Choroid plexus epithelial cell (primary cell): ENCODE measurements around the gene ARIH1.

ENCODE experiments used
- DNase-seq: peaks from one replicate; pipeline ENCODE4 v3.0.0-alpha.2; 2010; ENCODE audit warnings: low read depth
- H3K4me3 ChIP-seq: 2 replicates; pipeline ENCODE4 v1.5.1; 2011; ENCODE audit warnings: low read depth, mild to moderate bottlenecking, control low read depth, low read length, moderate library complexity
- TF ChIP-seq, protein P1 (sequence below): conservative IDR thresholded peaks from 2 replicates; pipeline ENCODE4 v1.5.1; 2011; ENCODE audit warnings: low read depth, mild to moderate bottlenecking, control low read depth, inconsistent platforms, low read length, moderate library complexity

The ARIH1 gene

DNA sequence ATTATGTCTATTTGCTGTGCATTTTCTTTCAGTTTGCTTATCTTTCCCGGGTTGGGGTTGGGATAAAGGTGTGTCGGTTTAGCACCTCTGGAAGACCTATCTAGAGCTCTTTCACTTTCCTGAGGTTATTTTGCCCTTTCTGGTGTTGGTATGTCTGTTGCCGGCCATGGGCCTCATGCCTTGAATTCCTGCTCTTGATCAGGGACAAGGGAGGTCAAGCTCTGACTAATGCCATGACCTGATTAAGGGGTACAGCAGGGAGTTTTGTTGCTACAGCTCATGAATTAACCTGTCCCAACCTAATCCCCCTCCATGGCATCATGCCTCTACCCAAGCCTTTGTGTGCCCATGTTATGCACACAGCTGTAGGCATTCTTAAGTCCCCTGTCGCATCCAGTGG lies 109.9 kb downstream of the ARIH1 start:
- TF ChIP-seq, protein P1, sequence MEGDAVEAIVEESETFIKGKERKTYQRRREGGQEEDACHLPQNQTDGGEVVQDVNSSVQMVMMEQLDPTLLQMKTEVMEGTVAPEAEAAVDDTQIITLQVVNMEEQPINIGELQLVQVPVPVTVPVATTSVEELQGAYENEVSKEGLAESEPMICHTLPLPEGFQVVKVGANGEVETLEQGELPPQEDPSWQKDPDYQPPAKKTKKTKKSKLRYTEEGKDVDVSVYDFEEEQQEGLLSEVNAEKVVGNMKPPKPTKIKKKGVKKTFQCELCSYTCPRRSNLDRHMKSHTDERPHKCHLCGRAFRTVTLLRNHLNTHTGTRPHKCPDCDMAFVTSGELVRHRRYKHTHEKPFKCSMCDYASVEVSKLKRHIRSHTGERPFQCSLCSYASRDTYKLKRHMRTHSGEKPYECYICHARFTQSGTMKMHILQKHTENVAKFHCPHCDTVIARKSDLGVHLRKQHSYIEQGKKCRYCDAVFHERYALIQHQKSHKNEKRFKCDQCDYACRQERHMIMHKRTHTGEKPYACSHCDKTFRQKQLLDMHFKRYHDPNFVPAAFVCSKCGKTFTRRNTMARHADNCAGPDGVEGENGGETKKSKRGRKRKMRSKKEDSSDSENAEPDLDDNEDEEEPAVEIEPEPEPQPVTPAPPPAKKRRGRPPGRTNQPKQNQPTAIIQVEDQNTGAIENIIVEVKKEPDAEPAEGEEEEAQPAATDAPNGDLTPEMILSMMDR: no peak
- H3K4me3 ChIP-seq: no peak overlapping the region
- DNase-seq: peak; percentile 58

DNA sequence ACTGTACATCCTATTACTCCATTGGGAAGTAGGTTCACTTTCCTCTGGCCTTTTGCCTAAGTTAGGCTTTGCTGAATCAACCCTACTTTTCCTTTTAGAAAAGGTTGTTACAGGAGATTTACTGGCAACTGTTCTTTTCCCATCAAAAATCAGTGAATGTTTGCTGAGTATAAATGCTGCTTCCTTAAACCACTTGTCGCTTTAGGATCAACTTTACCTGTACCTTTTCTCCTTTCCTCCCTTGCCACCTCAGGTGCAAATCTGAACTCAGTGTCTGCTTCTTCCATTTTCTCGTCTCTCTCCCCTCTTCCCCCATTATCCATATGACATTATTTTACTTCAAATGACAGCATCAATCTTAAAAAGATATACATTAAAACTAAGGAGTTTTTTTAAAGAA lies 110.9 kb downstream of the ARIH1 start:
- TF ChIP-seq, protein P1: no peak
- H3K4me3 ChIP-seq: no peak overlapping the region
- no peak for DNase-seq

DNA sequence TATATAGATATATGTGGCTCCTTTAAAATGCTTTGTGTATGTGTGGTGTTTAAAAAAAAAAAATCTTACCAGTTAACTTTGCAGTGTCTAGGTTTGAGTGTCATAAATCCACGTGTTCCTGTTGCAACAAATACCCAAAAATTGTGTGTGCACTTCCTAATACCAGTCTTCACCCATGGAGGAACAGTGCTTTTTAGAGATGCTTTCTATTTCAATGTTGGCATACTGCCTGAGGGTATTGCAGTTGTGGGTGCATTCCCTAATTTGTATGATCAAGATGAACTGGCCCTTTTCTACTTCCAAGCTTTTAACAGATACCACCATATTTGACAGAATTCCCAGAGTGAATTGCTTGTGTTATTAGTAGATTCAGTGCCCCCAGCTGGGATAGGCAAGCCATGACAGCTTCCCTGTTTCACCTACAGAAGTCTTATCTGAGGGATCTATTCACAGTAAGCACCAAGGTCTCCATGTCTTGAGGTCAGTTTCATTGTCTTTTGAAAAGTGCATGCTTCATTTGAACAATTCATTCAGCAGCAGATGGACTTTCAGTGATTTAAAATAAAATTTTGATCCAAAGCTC lies 111.4 kb downstream of the ARIH1 start:
- DNase-seq: peak; percentile 73
- TF ChIP-seq, protein P1: peak; percentile 65
- no peak overlapping the region for H3K4me3 ChIP-seq

DNA sequence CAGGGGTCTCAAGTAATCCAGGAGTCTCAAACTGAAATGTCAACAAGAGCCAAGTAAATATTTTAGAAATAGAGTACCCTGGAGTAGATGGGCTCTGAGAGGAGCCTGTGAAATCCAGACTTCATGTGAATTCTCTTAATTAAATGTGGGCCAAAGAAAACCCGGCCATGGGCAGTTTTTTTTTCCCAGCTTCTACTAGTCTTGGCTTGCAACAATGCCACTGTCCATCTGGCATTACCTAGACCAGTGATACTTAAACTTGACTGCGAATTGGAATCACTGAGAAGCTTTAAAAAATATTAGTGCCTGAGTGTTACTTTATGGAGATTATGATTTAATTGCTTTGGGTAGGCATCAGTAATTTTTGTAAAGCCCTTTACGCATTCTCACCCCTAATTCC lies 114.0 kb downstream of the ARIH1 start:
- no peak for DNase-seq
- TF ChIP-seq, protein P1: no peak
- no peak overlapping the region for H3K4me3 ChIP-seq

DNA sequence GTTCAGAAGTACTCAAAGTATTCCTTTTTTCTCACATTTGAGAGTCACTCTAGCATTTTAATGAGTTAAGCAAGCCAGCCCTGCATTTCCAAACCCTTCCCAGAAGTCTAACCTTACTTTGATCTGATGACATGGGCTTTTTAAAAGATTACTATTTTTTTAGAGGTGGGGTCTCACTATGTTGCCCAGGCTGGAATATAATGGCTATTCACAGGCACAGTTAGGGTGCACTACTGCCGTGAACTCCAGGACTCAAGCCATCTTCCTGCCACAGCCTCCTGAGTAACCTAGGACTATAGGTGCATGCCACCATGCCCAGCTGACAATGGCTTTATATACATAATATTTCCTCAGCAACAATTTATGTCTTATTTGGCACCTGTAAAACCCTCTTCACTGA lies 116.3 kb downstream of the ARIH1 start:
- DNase-seq: no peak
- TF ChIP-seq, protein P1: no peak
- no peak overlapping the region for H3K4me3 ChIP-seq

DNA sequence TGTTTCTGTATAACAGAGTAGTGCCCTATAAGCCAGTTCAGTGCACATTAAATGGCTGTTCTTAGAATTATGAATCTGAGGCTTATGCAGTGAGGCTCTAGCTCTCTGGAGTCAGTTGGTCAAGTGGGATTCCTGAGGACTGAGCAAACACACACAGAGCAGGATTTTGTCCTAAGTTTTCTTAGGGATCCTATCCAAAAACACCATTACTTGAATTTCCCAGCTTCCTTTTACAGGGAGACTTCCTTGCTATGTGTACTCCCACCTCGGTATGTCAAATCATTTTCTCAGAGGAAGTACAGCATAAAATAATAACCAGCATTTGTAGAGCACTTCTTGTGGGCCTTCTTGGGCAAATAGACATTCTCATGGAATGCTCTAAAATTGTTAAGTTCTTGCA lies 117.2 kb downstream of the ARIH1 start:
- no peak for DNase-seq
- no peak overlapping the region for H3K4me3 ChIP-seq
- TF ChIP-seq, protein P1: no peak

DNA sequence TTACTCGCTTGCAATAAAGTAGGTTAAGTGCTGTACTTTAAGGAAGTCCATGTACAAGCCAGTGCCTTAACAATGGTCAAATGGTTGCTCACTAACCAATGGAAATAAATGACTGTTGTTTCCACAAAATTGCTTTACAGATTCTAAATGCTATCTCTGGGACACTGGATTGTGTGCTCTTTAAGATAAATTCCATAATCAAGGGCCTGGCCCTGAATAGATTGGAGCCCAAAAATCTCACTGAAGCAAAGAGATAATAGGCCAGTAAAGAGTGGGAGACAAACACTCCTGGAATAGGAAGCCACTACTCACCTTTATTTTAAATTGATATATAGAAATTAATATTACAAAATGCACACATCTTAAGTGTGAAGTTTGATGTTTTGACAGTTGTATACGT lies 118.0 kb downstream of the ARIH1 start:
- TF ChIP-seq, protein P1: no peak
- no peak overlapping the region for H3K4me3 ChIP-seq
- no peak for DNase-seq
